Myocyte (in vitro differentiated cells): ENCODE measurements around the gene MED15. TPM values are rescaled to one million over a fixed set of nuclear protein-coding genes. Genes with fewer than 3 reads are reported as not detected.

Source experiments
- DNase-seq: peaks from one replicate; pipeline ENCODE4 v3.0.0-alpha.2; 2012; ENCODE audit warnings: low read depth
- total RNA-seq: library from RNA; depleted of rRNA; stranded (reverse); fragments of >200 nt; gene quantifications from 2 replicates; pipeline ENCODE4 v1.2.3, GENCODE V29; 2014

Gene MED15
- total RNA-seq, 1 donor from 2014 or later, result 29.7 TPM

- no peak for DNase-seq
These were observed 113.8 kb downstream of the MED15 start for GRCh38 chr22:20621162-20621561.

- no peak for DNase-seq
These were observed 115.4 kb downstream of the MED15 start for GRCh38 chr22:20622650-20623339.

DNA sequence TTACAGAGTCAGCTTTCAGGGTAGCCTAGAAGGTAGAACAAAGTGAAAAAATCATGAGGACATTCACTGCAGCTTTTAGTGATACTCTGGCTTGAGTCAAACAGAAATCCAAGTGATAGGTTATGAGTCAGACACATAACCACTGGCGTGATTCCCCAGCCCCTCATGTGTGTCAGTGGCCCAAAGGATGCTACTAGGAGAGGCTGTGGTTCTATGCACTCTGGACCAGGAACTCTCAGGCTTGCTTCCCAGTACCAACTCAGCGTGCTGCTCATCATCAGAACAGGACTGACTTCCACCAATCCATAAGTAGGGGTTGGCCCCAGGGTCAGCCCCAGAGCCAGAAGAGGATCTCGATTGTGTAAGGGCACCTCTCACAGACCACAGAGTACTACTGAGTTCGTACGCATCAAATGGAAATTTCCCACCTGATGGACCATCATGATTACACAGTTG lies 116.8 kb downstream of the MED15 start:
- no peak for DNase-seq

DNA sequence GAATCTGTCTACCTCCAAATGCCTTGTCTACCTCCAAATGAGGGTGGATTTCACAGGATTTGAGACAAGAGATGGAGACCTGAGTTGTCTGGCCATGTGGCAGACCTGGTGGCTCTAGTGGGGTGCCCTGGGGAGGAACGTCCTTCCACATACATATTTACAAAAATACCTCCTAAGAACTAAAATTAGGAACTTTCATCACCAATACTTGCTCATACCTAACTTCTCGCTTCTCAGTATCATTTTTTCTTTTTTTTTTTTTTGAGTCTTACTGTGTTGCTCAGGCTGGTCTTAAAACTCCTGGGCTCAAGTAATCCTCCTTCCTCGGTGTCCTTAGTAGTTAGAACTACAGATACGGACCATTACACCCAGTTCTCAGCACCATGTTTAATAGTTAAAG lies 117.9 kb downstream of the MED15 start:
- no peak for DNase-seq

DNA sequence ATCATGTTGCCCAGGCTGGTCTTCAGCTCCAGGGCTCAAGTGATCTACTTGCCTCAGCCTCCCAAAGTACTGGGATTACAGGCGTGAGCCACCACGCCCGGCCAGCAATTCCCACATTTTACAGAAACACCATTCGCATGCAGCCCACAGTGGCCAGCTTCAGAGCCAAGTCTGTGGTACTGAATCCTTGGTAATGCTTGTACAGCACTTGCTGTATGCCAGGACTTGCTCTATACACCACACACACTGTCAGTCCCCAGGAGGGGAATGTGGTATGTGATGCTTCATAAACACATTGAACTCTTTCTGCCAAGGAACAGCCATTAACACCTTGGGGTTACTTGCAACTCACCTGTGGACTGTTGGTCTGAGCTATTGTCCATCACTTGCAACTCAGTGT lies 119.4 kb downstream of the MED15 start:
- no peak for DNase-seq

DNA sequence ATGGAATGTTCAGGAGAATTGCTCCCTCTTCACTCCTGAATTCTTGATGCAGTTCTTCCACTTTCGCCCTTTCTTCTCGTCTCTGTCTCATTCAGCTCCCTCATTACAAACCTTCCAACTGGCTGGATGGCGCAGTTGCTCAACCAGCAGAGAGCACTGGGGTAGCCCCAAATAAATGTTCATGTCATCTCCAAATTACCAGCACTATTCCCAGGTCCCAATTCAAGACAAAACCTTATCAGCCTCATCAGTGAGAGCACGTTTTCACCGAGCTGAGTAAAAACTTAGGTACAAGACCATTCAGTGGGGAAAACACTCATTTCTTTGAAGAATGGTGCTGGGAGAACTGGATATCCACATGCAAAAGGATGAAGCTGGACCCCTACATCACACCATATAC lies 120.0 kb downstream of the MED15 start:
- no peak for DNase-seq

- no peak for DNase-seq
These were observed 120.9 kb downstream of the MED15 start for GRCh38 chr22:20628081-20628939.

GRCh38 chr22:20629401-20629800 lies 122.0 kb downstream of the MED15 start:
- DNase-seq, result no peak

- DNase-seq, result no peak
These were observed 123.6 kb downstream of the MED15 start for GRCh38 chr22:20630873-20631617.

- DNase-seq, result no peak
These were observed 124.7 kb downstream of the MED15 start for GRCh38 chr22:20632082-20632481.

DNA sequence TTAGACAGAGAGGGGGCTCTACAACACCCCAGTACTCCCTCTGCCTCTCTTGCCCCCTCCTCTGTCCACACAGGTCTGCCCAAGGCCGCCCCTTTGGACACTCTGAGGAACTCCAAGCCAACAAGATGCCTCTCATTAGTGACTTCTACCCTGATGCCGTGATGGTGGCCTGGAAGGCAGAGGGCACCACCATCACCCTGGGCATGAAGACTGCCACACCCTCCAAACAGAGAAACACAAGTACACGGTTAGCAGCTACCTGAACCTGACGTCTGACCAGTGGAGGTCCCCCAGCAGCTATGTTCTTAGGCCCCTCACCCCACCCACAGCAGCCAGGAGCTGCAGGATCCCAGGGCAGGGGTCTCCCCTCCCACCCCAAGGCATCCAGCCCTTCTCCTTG lies 125.1 kb downstream of the MED15 start:
- DNase-seq, result no peak

- DNase-seq, result no peak
These were observed 127.3 kb downstream of the MED15 start for GRCh38 chr22:20634560-20635226.

DNA sequence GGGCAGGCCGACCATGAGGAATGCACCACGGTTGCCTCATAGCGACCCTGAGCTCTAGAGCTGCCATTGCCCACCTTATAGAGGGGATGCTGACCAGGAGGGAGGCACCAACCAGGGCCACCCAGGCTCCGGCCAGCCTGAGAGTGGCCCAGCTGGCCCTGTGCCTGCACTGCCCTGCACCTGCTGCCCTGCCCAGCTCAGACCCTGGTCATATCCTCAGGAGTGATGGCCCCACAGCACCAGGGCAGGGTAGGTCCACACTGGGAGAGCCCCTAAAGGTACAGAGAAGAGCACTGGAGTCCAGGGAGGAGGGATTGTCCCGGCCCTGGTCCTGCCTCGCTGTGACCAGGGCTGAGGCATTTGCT lies 127.8 kb downstream of the MED15 start:
- DNase-seq, result no peak

GRCh38 chr22:20636075-20636812 lies 128.8 kb downstream of the MED15 start:
- no peak for DNase-seq

- no peak for DNase-seq
These were observed 129.5 kb downstream of the MED15 start for GRCh38 chr22:20636945-20637344.

Other genes starting within 250 kb of the MED15 start
- 10.5 and 12.7 TPM in 2 replicates for gene RTN4R, start 239.3 kb upstream of the MED15 start, total RNA-seq
- gene DGCR6L, start 187.6 kb upstream of the MED15 start, total RNA-seq, result 55.7 and 72.8 TPM in 2 replicates
- 18.4 and 19.9 TPM in 2 replicates for gene ZNF74, start 113.5 kb upstream of the MED15 start, total RNA-seq
- 4.8 and 7.9 TPM in 2 replicates for gene SCARF2, start 69.8 kb upstream of the MED15 start, total RNA-seq
- 31.5 and 46.3 TPM in 2 replicates for gene KLHL22, start 11.8 kb upstream of the MED15 start, total RNA-seq